SHP77 (cell line): ENCODE measurements around the gene DES.

ENCODE experiments used
- DNase-seq, 2 experiments: peaks; one replicate each; lab custom pipeline; 2025; lab: John Stamatoyannopoulos, UW

Gene DES

DNA sequence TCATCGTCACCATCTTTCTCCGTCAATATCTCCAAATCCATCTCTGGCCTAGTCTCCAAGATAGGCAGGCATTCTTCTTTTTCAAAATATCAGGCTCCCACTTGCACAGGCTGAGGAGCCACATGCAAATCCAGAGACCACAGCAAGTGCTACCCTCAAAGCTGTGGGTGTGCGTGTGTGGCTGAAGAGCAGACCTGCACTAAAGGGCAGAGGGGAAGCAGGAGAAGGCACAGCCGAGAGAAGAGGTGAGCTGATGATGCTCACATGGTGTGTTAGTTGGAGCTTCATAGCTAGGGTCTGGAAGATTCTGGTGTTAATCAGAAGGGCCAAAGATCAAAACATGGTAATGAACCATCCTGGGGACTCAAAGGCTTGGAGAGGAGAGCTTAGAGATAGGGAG lies 20.3 kb downstream of the DES start:
- DNase-seq, result no peak

DNA sequence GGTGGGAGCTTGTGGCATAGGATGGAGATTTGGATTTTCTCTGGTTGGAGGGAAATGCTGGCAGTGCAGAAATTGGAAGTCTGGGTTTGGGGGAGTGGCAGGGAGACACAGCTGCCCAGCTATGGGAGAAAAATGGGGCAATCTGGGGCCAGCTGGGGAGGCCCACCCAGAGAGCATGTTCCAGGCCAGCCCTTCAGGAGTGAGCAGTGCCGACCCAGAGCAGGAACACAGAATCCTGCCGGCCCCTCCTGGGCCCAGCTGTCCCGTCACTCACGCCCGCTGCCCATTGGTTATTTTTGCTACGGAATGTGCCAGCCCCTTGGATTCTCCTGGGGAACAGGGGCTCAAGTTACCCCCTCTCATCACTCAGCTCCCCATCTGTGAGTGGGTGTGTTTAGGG lies 21.3 kb downstream of the DES start:
- DNase-seq, result no peak

DNA sequence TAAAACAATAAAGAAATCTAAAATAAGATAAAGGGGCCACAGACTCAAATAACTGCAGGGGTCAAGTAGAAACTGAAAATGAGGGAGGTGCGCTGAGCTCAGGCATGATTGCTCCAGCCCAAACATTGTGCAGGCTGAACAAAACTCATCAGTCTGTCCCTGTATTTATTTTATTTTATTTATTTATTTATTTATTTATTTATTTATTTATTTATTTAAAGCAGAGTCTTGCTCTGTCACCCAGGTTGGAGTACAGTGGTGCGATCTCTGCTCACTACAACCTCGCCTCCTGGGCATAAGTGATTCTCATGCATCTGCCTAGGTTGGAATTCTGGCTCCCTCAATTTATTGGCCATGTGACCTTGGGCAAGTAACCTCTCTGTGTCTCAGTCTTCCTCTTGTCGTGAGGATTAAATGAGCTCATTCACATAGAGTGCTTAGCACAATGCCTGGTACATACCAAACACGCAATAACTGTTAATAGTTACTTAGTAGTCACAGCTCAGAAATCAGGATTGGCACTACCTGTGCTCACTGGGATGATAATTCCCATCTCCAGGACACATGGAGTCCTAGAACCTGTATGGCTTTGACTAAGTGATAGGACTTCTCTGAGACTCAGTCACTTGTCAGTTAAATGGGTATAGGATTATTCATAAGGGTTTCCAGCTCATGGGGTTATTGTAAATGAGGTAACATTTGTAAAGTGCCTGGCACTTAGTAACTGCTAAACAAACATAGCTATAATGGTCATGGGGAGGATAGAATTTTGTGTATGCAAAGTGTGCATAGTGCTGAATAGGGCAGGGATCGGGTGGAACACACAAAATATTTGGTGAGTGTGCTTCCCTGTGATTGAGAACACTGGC lies 22.4 kb downstream of the DES start:
- no peak for DNase-seq

DNA sequence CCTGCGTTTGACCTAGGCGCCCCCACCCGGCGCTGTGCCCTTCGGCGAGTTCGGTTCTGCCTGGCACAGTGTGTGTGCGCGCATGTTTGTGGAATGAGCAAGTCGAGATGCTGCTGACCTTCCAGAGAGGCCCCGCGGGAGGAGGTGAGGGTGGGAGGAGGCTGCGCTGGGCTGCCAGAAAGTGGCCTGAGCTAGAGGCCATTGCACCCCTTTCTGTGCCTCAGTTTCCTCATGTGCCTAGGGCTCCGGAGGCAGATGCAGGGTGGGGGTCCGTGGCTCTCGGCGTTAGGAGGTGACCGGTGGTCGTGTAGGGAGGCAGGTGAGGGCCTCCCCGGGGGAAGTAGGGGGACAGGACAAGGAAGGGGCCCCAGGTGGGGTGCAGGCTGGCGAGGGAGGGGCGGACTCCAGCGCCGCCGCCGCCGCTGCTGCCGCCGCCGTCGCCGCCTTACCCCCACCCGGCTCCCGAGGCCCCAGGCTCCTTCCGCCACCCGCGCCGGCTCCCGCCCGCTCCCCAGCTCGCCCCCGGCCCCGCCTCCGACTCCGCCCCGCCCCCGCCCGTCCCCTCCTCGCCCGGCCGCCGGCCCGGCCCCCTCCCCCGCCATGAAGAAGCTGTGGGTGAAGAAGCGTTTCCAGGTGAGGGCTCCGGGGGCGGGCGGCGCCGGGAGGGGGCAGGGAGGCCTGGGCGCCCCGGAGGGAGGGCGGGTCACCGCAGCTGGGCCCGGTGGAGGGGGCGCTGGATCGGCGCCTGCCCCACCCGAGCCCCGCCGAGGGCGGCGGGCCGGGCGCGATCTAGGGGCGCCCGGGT lies 23.5 kb downstream of the DES start:
- DNase-seq, result peak; percentile 17 to 35

DNA sequence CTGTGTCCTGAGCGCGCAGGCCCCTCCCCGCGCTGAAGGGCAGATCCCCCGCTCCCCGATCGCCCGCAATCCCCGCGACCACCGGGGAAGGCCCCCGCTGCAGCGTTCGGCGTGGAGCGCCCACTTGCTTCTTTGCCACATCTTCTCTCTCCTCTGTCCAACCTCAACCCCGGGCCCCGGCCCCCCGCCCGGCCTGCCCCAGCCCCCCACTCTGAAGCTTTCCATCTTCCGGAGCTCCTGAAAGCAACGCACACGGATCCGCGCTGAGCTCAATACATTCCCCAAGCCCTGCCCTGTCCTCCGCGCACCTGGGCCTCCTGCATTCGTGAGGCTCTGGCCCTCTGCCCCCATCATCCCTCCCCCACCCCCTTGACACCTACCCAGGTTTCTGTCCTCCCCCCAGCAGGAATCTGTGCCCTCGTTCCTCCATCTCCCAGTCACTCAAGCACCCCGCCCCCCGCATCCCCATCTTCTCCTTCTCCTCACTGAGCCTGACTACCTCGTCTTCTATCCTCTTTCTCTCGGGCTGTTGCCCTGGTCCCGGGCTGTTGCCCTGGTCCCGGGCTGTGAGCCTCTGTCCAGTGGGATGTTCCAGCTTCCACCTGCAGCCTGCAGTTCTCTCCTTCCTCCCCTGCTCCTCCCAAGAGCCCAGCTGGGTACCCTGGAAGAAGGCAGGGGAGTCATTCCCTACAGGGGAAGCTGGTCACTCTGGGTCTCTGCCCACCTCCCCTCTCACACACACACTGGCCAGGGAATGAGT lies 24.3 kb downstream of the DES start:
- DNase-seq, result no peak

DNA sequence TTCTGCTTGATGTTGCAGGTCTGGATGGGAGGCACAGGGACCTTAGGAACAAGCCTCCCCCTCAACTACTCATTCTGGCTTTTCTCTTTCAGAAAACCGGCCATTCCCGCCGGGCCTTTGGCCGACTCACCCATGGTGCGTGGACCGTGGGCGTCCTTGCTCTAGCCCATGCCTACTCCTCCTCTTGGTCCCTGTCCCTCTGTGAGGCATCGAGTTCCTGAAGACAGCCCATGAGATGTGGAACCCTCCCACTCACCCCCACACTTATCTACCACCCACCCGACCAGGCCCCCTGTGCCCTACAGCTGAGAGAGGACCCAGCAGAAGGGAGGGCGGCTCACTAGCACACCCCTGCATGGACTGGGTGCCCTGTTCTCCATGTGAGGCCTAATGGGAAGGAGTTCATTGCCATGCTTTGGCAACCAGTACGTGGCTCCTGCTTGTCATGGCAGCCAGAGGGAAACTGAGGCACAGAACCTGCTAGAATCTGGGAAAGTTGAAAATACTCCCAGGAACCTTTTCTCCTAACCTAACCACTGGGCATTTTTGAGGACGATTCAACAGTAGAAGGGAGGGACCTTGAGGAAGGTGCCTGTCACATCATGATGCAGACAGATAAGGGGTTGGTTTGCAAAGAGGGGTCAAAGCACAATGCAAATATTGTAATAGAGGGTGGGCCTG lies 25.0 kb downstream of the DES start:
- DNase-seq, result no peak

DNA sequence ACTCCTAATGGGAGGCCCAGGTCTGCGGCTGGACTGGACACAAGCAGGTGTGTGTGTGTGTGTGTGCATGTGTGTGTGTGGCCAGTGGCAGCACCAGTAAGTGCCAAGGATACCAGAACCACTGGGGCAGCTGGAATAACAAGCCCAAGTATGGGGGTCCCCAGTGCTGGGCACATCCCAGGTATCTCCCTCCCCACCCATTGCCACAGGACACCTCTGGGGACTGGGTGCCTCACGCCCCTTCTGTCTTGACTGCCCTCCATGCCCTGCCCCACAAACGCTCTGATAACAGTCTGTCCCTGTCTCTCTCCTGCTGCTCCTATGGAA lies 25.5 kb downstream of the DES start:
- DNase-seq, result no peak

DNA sequence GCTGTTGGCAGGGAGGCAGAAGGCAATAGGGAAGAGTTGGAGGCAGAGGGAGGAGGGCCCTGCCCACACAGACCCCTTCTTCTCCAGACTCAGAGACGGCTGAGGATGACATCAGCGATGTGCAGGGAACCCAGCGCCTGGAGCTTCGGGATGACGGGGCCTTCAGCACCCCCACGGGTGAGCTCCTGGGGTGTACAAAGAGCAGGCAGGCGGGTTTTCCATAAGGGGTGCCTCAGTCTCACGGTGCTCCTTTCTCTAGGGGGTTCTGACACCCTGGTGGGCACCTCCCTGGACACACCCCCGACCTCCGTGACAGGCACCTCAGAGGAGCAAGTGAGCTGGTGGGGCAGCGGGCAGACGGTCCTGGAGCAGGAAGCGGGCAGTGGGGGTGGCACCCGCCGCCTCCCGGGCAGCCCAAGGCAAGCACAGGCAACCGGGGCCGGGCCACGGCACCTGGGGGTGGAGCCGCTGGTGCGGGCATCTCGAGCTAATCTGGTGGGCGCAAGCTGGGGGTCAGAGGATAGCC lies 26.5 kb downstream of the DES start:
- DNase-seq, result no peak

DNA sequence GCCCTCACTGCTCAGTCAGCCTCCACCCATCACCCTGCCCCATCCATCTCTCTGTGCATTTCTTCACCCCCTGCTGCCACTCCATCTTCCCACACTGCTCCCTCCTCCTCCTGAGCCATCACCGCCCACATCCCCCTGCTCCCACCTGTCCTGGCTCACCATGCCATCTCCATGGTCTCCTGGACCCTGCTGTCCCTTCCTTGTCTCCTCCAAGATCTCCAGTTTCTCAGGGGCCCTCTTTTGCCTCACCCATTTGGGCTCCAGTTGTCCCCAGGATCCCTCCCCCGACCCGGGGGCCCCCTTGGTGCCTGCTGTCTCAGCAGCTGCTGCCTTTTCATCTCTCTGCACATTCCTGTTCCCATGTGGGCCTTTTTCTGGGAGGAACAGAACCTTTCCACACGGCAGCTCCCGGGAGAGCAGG lies 27.1 kb downstream of the DES start:
- no peak for DNase-seq

DNA sequence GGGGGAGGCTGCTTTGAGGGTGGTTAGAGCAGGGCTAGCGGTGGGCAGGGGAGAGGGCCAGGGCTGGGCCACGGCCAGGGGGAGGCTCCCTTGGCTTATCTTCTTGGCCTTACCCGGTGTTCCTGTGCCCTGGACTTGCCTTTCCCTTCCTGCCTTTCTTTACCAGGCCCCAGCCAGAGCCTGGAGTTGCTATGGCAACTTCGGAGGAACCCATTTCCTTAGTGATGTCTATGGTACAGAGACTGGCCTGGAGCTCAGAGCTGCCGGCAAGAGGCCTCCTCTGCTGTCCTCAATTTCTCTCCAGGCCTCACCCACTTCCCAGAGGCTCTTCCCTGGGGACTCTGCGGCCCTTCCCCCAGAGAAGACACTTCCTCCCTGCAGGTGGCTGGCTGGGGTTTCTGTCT lies 27.9 kb downstream of the DES start:
- DNase-seq, result peak; percentile 24 to 25

DNA sequence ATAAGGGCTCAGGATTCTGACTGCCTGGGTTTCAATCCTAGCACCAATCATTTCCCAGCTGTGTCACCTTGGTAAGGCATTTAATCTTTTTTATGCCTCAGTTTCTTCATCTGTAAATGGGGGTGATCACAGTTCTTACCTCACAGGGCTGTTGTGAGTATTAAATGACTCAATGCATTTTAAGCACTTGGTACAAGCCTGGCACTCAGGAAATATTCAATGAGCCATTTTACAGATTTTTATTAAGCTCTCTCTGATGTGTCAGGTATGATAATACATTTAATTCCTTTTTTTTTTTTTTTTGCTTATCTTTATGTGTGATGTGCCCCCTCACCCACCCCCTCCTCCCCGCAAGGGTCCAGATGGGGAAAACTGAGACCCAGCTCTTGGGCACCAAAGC lies 28.5 kb downstream of the DES start:
- DNase-seq, result no peak

DNA sequence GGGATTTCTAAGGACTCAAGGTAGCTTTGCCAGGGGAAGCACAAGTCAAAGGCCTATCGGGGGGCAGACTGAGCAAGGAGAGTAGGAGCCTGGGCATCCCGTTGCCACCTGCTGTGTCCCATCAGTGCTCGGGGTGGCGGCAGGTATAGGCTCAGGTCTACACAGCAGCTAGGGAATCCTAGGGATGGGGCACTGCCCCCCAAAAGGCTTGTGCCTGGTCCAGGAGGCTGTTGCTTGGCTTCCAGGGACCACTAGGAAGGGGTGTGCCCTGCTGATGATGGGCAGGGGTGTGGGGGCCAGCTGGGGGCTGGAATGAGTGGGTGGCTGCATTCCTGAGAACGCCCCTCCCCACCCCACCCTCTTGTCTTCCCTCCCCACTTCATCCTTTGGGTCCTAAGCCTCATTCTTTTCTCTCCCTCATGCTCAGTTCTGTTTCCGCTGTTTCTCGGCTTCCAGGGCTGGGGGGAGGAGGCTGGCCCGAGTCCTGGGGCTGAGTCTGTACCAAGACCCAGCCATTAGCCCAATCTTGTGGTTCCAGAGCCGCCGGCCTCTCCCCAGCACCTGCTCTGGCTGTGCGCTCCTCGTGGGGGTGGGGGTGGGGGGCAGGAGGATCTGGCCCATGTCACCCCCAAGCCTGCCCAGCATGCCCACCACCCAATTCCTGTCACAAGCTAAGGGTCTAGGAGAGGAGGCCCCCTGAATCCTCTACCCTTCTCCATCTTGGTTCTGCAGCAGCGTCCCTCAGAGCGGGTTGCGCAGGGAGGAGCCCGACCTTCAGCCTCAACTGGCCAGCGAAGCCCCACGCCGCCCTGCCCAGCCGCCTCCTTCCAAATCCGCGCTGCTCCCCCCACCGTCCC lies 29.3 kb downstream of the DES start:
- DNase-seq, result no peak

DNA sequence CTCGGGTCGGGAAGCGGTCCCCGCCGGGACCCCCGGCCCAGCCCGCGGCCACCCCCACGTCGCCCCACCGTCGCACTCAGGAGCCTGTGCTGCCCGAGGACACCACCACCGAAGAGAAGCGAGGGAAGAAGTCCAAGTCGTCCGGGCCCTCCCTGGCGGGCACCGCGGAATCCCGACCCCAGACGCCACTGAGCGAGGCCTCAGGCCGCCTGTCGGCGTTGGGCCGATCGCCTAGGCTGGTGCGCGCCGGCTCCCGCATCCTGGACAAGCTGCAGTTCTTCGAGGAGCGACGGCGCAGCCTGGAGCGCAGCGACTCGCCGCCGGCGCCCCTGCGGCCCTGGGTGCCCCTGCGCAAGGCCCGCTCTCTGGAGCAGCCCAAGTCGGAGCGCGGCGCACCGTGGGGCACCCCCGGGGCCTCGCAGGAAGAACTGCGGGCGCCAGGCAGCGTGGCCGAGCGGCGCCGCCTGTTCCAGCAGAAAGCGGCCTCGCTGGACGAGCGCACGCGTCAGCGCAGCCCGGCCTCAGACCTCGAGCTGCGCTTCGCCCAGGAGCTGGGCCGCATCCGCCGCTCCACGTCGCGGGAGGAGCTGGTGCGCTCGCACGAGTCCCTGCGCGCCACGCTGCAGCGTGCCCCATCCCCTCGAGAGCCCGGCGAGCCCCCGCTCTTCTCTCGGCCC lies 30.1 kb downstream of the DES start:
- no peak for DNase-seq

DNA sequence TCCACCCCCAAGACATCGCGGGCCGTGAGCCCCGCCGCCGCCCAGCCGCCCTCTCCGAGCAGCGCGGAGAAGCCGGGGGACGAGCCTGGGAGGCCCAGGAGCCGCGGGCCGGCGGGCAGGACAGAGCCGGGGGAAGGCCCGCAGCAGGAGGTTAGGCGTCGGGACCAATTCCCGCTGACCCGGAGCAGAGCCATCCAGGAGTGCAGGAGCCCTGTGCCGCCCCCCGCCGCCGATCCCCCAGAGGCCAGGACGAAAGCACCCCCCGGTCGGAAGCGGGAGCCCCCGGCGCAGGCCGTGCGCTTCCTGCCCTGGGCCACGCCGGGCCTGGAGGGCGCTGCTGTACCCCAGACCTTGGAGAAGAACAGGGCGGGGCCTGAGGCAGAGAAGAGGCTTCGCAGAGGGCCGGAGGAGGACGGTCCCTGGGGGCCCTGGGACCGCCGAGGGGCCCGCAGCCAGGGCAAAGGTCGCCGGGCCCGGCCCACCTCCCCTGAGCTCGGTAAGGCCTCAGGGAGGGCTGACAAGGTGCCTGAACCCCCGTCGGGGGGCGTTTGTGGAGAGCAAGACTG lies 30.7 kb downstream of the DES start:
- no peak for DNase-seq

DNA sequence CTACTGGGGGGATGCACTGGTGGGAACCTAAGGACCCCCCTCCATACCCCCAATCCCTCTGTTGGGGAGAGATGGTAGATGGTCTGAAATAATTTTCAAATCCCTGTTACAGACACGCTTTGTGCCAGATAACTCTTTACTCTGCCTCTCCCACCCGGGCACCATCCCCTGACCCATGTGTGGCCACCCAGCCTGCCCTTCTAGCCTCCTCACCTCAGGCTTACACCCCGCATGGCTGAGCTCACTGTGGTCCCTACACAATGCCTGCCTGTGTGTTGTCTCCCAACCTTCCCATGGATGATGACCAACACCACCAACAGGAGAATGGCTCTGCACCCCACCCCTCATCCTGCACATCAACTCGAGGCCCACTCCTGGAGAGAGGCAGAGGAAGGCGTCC lies 31.4 kb downstream of the DES start:
- no peak for DNase-seq

DNA sequence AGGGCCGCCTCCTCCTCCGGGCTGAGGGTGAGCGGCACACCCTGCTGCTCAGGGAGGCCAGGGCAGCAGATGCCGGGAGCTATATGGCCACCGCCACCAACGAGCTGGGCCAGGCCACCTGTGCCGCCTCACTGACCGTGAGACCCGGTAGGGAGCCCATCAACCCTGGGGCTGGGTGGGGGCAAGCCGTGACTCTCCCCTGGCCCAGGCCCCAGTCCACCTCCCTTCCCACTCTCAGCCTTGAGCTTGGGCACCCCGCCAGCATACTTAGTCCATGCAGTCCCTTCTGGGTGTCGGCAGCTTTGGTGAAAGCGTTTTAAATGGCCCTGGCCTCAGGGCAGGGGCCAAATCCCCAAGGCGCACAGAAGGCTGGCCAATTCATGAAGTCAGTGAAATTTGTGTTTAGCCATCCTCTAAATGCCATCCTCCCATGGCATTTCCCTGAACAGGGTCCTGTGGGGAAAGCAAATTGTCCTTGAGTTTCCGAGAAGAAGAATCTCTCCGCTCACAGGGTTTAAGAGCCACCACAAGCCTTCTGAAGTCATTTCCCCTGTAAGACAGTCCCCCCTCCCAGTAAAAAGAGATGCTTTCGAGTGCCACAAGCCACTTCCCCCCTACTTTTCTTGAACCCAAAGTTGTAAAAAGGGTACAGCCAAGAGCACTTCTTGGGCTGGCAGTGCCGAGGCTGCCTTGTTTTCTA lies 33.6 kb downstream of the DES start:
- no peak for DNase-seq

DNA sequence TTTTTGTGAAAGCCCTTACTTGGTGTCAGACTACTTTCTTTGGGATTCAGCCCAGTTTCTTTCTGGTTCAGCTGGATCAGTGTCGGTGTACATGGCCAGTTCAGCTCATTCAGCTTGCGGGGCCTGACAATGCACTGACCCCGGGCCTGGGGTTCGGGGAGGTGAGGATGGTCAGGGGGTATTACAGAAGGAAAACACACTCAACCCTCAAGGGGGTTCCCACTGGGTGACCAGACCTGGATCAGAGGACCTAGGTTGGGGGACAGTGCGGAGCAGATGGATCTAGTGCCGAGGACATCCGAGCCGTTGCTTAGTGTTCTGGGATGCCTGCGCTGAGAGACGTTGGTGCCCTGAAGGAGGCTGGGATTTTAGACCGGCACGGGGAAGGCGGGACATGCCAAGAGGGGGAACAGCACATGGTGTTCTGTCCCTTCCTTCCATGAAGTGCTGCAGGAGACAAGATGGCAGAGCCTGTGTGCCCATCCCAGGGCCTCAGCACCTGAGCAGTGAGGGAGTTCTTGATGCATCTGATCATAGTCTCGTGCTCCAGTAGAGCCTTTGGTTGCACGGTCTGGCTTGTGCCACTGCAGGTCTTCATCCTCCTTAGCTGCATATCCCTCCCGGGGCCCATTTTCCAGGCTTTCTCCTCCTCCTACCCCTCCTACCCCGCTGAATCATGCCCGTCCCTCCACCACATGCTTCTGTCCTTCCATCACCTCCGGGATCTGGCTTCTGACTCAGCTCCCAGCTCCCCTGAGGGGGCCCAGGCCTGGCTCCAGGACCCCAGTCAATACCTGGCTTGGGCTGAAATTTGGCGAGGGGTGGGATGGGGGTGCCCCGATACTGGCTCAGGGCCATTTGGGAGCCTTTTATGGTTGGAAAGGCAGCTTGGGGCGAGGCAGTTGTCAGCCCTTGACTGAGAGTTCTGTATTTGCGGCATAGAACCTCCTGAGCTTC lies 34.5 kb downstream of the DES start:
- DNase-seq, result no peak
